ENCODE results near the gene SIVA1. TPM values are rescaled to one million over a fixed set of nuclear protein-coding genes. Genes with fewer than 3 reads are reported as not detected.

Gene SIVA1
- total and polyA plus RNA-seq, 9 of the 15 experiments (the other 6 are each of a cell fraction or from before 2014, with no cell fraction given) = 4.2 to 186 (median 54.2) TPM

DNA sequence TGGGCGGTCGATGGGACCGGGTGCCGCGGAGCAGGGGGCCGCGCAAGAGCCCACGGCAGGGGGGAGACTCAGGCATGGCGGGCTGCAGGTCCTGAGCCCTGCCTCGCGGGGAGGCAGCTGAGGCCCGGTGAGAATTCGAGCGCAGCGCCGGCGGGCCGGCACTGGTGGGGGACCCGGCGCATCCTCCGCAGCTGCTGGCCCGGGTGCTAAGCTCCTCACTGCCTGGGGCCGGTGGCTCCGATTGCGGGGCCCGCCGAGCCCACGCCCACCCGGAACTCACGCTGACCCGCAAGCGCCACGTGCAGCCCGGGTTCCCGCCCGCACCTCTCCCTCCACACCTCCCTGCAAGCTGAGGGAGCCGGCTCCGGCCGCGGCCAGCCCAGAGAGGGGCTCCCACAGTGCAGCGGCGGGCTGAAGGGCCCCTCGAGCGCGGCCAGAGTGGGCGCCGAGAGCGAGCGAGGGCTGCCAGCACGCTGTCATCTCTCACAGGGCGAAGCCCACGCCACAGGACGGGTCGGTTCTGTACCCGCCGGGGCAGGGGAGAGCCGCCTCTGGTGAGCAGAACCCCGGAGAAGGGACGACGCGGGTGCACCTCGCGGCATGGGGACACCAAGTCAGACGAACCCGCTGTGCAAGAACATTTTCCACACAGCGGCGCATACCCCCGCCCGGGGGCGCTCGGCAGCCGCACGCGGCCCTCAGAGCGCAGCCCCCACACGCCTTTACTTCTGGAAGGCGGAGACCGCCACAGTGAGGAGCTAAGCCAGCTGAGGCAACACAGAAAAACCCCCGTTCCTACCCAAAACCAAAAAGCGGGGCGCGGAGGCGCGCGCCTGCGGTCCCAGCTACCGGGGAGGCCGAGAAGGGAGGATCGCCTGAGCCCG lies 1.2 kb upstream of the SIVA1 start:
- H3K9me1 ChIP-seq (ENCODE audit: control insufficient read depth, insufficient read depth, low read length) = no peaks in the 10 kb centered on the region
- in situ Hi-C loops (cut with MboI) (no loop called here), intact Hi-C loops (cut with micrococcal nuclease) (loop anchor here (5.0 kb wide), 1 partner anchor 76 kb away; no protein-coding TSS in a partner anchor)
- H3K4me2 ChIP-seq (ENCODE audit: insufficient read depth, low read length) = peak overlapping the region; percentile 86
- WGBS (ENCODE audit: insufficient coverage, low coverage, missing lambda C conversion rate) = 1% methylated on average over 20 of the region's 90 CpGs
- 0 out of 2 replicates have a peak, but pooled peaks cover 8% of the 10 kb centered on the region for H4K20me1 ChIP-seq (replicated peaks; ENCODE audit: control insufficient read depth, insufficient read depth, low read length)
- DNase-seq (ENCODE audit: extremely low read depth in 1 of 4, low spot score in 3 of 4) (peak; percentile 45 to 63 (median 55)), ATAC-seq (peak; percentile 52), FAIRE-seq (no peak)
- H3K9me3 ChIP-seq (replicated peaks; ENCODE audit: control insufficient read depth, insufficient read depth, low read depth, low read length) = 0 out of 2 replicates have a peak, but pooled peaks cover 4% of the 10 kb centered on the region
- TSS peak; percentile 89 for BruUV-seq (replicated peaks)
- H3K79me2 ChIP-seq (ENCODE audit: control insufficient read depth, insufficient read depth, low read length) = peaks cover 26% of the 10 kb centered on the region
- no peaks in the 10 kb centered on the region for H3K27me3 ChIP-seq (ENCODE audit: control insufficient read depth in 2 of 2, insufficient read depth in 2 of 2, low read length in 2 of 2)
- peak overlapping the region; percentile 99 for H3K27ac ChIP-seq (ENCODE audit: extremely low read depth, low read depth, low read length)
- ChIA-PET POLR2A (interaction anchor here (0.7 to 2.0 kb wide), 10 partner anchors 10 to 75 kb away, joined by 3 to 7 read pairs (median 4); partner anchors contain the start of gene ADSS1), CTCF (ENCODE audit: low intra/inter-chr PET ratio) (no interaction called here)
- peak overlapping the region; percentile 92 to 94 for H3K9ac ChIP-seq (ENCODE audit: insufficient read depth in 1 of 2, low read depth in 2 of 2, low read length in 2 of 2)
- peaks cover 9 to 44% of the 10 kb centered on the region in 2 experiments; a peak in 3 of 5 replicates for H3K4me1 ChIP-seq (replicated peaks in 1 of 2; ENCODE audit: control insufficient read depth in 2 of 2, insufficient read depth in 2 of 2, low read length in 2 of 2)
- H3K4me3 ChIP-seq = peak overlapping the region; percentile 98
- peaks cover 23% of the 10 kb centered on the region; the same call in 2 of the 3 replicates for H3K36me3 ChIP-seq (ENCODE audit: control insufficient read depth, insufficient read depth, low read length)
- peak overlapping the region; percentile 98 for H2AFZ ChIP-seq (ENCODE audit: low read depth, low read length)
- TF ChIP-seq RBFOX2 (IDR thresholded peaks at IDR 0.05; ENCODE audit: low read depth, low read length) (peak; percentile 71), CXXC5 (CRISPR knock-in tag; IDR thresholded peaks at IDR 0.05) (peak; percentile 17; the same call in 1 of the 2 replicates), NCOA6 (IDR thresholded peaks at IDR 0.05) (no peak), MYC (IDR thresholded peaks at IDR 0.05; ENCODE audit: low read depth, low read length) (peak; percentile 83), MYC (CRISPR knock-in tag; IDR thresholded peaks at IDR 0.05; ENCODE audit: borderline replicate concordance, low read depth) (no peak), HOXB6 (CRISPR knock-in tag; IDR thresholded peaks at IDR 0.05; ENCODE audit: borderline replicate concordance) (no peak), TEAD1 (CRISPR knock-in tag; IDR thresholded peaks at IDR 0.05) (peak in 1 of 2 experiments; percentile 61; a peak in 1 of 4 replicates), ZNF253 (CRISPR knock-in tag; conservative IDR thresholded peaks at IDR 0.05) (no peak), KLF16 (IDR thresholded peaks at IDR 0.05) (peak; percentile 15; the same call in 1 of the 2 replicates), DLX4 (CRISPR knock-in tag; IDR thresholded peaks at IDR 0.05) (no peak), TFAP4 (CRISPR knock-in tag; IDR thresholded peaks at IDR 0.05; ENCODE audit: borderline replicate concordance) (peak; percentile 71; the same call in 1 of the 2 replicates), CBX1 (IDR thresholded peaks at IDR 0.05; ENCODE audit: low read depth) (peak; percentile 56; the same call in 1 of the 2 replicates), ZBTB7A (IDR thresholded peaks at IDR 0.05; ENCODE audit: borderline replicate concordance, control insufficient read depth, low read depth, low read length) (peak; percentile 71; the same call in 1 of the 2 replicates), HMGN3 (IDR thresholded peaks at IDR 0.05; ENCODE audit: borderline replicate concordance, extremely low read depth, insufficient read length, low read depth, low read length) (peak; percentile 4), ZNF23 (CRISPR knock-in tag; IDR thresholded peaks at IDR 0.05) (no peak), MAFG (tag; conservative IDR thresholded peaks at IDR 0.05) (no peak), ZBTB33 (CRISPR knock-in tag; IDR thresholded peaks at IDR 0.05) (peak; percentile 86)

All from K562 (cell line).